Testis (tissue), 2 donors: ENCODE results near the gene FAM78B.

Source experiments
- POLR2A ChIP-seq: fragments of 450-650 bp; IDR thresholded peaks from one replicate; pipeline ENCODE4 v1.6.1; 2017; ENCODE audit warnings: antibody characterized with exemption, mild to moderate bottlenecking, moderate library complexity
- TF ChIP-seq, protein P1 (sequence below), 3 experiments: fragments of 450-650 bp in 2 of 3; fragments of 200-600 bp in 1 of 3; sonication (generic) in 1 of 3; IDR thresholded peaks; one replicate each; pipeline ENCODE4 v1.5.1; 2016 to 2019; ENCODE audit warnings: antibody characterized with exemption in 3 of 3, mild to moderate bottlenecking in 2 of 3, moderate library complexity in 1 of 3

DNA sequence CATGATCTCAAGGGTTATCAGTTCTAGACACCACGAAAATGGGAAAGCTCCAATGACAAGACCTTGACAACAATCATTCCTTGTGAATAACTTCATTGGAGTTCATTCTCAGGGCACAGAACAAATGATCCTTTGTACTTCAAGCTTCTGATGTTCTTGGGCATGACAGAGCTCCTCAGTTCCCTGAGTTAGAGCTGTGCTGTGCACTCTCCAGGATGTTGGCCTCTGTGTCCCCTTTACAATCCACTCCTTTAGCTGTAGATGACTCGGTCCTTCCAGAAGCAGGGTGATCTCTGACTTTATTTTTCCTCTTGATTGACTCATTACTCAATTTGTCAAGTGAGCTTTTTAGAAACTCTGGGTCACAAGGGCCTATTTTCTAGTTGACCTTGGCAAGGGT lies 3.9 kb upstream of the FAM78B start:
- TF ChIP-seq, protein P1, sequence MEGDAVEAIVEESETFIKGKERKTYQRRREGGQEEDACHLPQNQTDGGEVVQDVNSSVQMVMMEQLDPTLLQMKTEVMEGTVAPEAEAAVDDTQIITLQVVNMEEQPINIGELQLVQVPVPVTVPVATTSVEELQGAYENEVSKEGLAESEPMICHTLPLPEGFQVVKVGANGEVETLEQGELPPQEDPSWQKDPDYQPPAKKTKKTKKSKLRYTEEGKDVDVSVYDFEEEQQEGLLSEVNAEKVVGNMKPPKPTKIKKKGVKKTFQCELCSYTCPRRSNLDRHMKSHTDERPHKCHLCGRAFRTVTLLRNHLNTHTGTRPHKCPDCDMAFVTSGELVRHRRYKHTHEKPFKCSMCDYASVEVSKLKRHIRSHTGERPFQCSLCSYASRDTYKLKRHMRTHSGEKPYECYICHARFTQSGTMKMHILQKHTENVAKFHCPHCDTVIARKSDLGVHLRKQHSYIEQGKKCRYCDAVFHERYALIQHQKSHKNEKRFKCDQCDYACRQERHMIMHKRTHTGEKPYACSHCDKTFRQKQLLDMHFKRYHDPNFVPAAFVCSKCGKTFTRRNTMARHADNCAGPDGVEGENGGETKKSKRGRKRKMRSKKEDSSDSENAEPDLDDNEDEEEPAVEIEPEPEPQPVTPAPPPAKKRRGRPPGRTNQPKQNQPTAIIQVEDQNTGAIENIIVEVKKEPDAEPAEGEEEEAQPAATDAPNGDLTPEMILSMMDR (IDR thresholded peaks at IDR 0.05) = no peak
- no peak for TF ChIP-seq POLR2A
